ENCODE data around the gene RUSC1.

The RUSC1 gene

GRCh38 chr1:155324717-155325602 is 4.3 kb downstream of the RUSC1 start (continued):
- TF ChIP-seq ZNF449 (tag by site-specific recombination; IDR thresholded peaks at IDR 0.05) (0 out of 2 replicates have a peak, but pooled peaks have one; percentile 25), REPIN1 (tag by site-specific recombination; IDR thresholded peaks at IDR 0.05; ENCODE audit: low read depth) (no peak), ZNF658 (tag by site-specific recombination; IDR thresholded peaks at IDR 0.05) (no peak), ZNF274 (IDR thresholded peaks at IDR 0.05; ENCODE audit: low read length) (no peak), ZNF274 (tag by site-specific recombination; IDR thresholded peaks at IDR 0.05; ENCODE audit: borderline replicate concordance) (no peak), WT1 (tag by site-specific recombination; IDR thresholded peaks at IDR 0.05) (peak; percentile 56; the same call in 1 of the 2 replicates), KLF9 (tag by site-specific recombination; IDR thresholded peaks at IDR 0.05; ENCODE audit: low read depth) (peak; percentile 71; the same call in 1 of the 2 replicates), ZEB2 (tag by site-specific recombination; IDR thresholded peaks at IDR 0.05) (no peak), CTCF (tag by site-specific recombination; IDR thresholded peaks at IDR 0.05) (peak; percentile 94), ZNF785 (tag by site-specific recombination; IDR thresholded peaks at IDR 0.05) (no peak), PRDM6 (tag by site-specific recombination; IDR thresholded peaks at IDR 0.05) (no peak), ZNF112 (tag by site-specific recombination; IDR thresholded peaks at IDR 0.05) (no peak), ZNF394 (tag by site-specific recombination; IDR thresholded peaks at IDR 0.05; ENCODE audit: borderline replicate concordance) (peak; percentile 38), SCRT1 (tag by site-specific recombination; IDR thresholded peaks at IDR 0.05; ENCODE audit: borderline replicate concordance) (no peak), ZNF10 (tag by site-specific recombination; IDR thresholded peaks at IDR 0.05) (peak; percentile 92), ZBTB44 (tag by site-specific recombination; IDR thresholded peaks at IDR 0.05) (no peak), ELK4 (IDR thresholded peaks at IDR 0.05; ENCODE audit: borderline replicate concordance, low read depth, low read length) (no peak), ZNF626 (tag by site-specific recombination; IDR thresholded peaks at IDR 0.05) (no peak), ZNF585B (tag by site-specific recombination; IDR thresholded peaks at IDR 0.05) (no peak)
